Mesodermal cell (in vitro differentiated cells): ENCODE measurements around the gene HEPHL1.

Experiments
- H3K27ac ChIP-seq: 2 replicates; pipeline ENCODE4 v1.7.0; 2013; ENCODE audit warnings: mild to moderate bottlenecking, low read depth, low read length, moderate library complexity; ENCODE audit not compliant: severe bottlenecking
- H3K36me3 ChIP-seq: 2 replicates; pipeline ENCODE4 v1.7.1; 2013; ENCODE audit warnings: mild to moderate bottlenecking, low read length, moderate library complexity; ENCODE audit not compliant: control insufficient read depth, insufficient read depth
- H3K4me1 ChIP-seq: one replicate; pipeline ENCODE4 v1.7.1; 2013; ENCODE audit warnings: mild to moderate bottlenecking, low read length; ENCODE audit not compliant: insufficient read depth, control insufficient read depth, poor library complexity, severe bottlenecking
- H3K4me3 ChIP-seq: 2 replicates; pipeline ENCODE4 v1.7.0; 2013; ENCODE audit warnings: low read length, control low read depth, mild to moderate bottlenecking; ENCODE audit not compliant: insufficient read depth, poor library complexity, severe bottlenecking; ENCODE audit errors: extremely low read depth
- H3K9me3 ChIP-seq: 2 replicates; pipeline ENCODE4 v1.7.1; 2013; ENCODE audit warnings: mild to moderate bottlenecking, low read length, moderate library complexity; ENCODE audit not compliant: control insufficient read depth
- WGBS, 2 experiments: methylation state at CpG; one replicate each; pipeline ENCODE4 v1.1.5; 2013; ENCODE audit warnings: missing lambda C conversion rate in 2 of 2; ENCODE audit not compliant: insufficient coverage in 2 of 2; 5-methylcytosine and 5-hydroxymethylcytosine counted together

Gene HEPHL1

GRCh38 chr11:94023856-94024255 lies 2.7 kb downstream of the HEPHL1 start:
- H3K4me3 ChIP-seq: no peak overlapping the region
- 61 to 88% methylated on average over 1 to 2 of the region's 2 CpGs for WGBS, 2 experiments
- H3K36me3 ChIP-seq: no peaks in the 10 kb centered on the region
- no peaks in the 10 kb centered on the region for H3K4me1 ChIP-seq
- no peak overlapping the region for H3K27ac ChIP-seq
- no peaks in the 10 kb centered on the region for H3K9me3 ChIP-seq

- Histone ChIP-seq H3K4me1 (no peaks in the 10 kb centered on the region), H3K9me3 (no peaks in the 10 kb centered on the region), H3K27ac (no peak overlapping the region), H3K36me3 (no peaks in the 10 kb centered on the region), H3K4me3 (no peak overlapping the region)
- 100% methylated on average over 2 of the region's 2 CpGs; no CpG with 5 or more reads in 1 of the 2 experiments for WGBS, 2 experiments
Measured at GRCh38 chr11:94024547-94024946, 3.4 kb downstream of the HEPHL1 start.

GRCh38 chr11:94025690-94026394 lies 4.7 kb downstream of the HEPHL1 start:
- H3K27ac ChIP-seq: no peak overlapping the region
- H3K36me3 ChIP-seq: no peaks in the 10 kb centered on the region
- no peaks in the 10 kb centered on the region for H3K9me3 ChIP-seq
- WGBS, 2 experiments: 57% methylated on average over 1 of the region's 2 CpGs; no CpG with 5 or more reads in 1 of the 2 experiments
- no peak overlapping the region for H3K4me3 ChIP-seq
- no peaks in the 10 kb centered on the region for H3K4me1 ChIP-seq

- no peaks in the 10 kb centered on the region for H3K36me3 ChIP-seq
- H3K4me1 ChIP-seq: no peaks in the 10 kb centered on the region
- no peaks in the 10 kb centered on the region for H3K9me3 ChIP-seq
- H3K27ac ChIP-seq: no peak overlapping the region
- 94 to 98% methylated on average over 5 of the region's 5 CpGs for WGBS, 2 experiments
- no peak overlapping the region for H3K4me3 ChIP-seq
Measured at GRCh38 chr11:94027210-94027609, 6.1 kb downstream of the HEPHL1 start.

GRCh38 chr11:94028436-94028835 lies 7.3 kb downstream of the HEPHL1 start:
- no peaks in the 10 kb centered on the region for H3K4me1 ChIP-seq
- H3K27ac ChIP-seq: no peak overlapping the region
- no peak overlapping the region for H3K4me3 ChIP-seq
- no peaks in the 10 kb centered on the region for H3K9me3 ChIP-seq
- no peaks in the 10 kb centered on the region for H3K36me3 ChIP-seq
- WGBS, 2 experiments: no CpG with 5 or more reads among the region's 2 CpGs

- H3K4me1 ChIP-seq: peaks cover 4% of the 10 kb centered on the region
- no peak overlapping the region for H3K4me3 ChIP-seq
- H3K36me3 ChIP-seq: no peaks in the 10 kb centered on the region
- no CpG with 5 or more reads among the region's 1 CpG for WGBS, 2 experiments
- no peak overlapping the region for H3K27ac ChIP-seq
- no peaks in the 10 kb centered on the region for H3K9me3 ChIP-seq
Measured at GRCh38 chr11:94030059-94030458, 8.9 kb downstream of the HEPHL1 start.

- Histone ChIP-seq H3K4me3 (no peak overlapping the region), H3K4me1 (peaks cover 4% of the 10 kb centered on the region)
- WGBS, 2 experiments: 89 to 97% methylated on average over 1 to 2 of the region's 4 CpGs
Measured at GRCh38 chr11:94031625-94032024, 10.5 kb downstream of the HEPHL1 start.

GRCh38 chr11:94032066-94032465 lies 10.9 kb downstream of the HEPHL1 start:
- Histone ChIP-seq H3K36me3 (no peaks in the 10 kb centered on the region), H3K4me1 (peaks cover 4% of the 10 kb centered on the region), H3K9me3 (no peaks in the 10 kb centered on the region), H3K27ac (no peak overlapping the region), H3K4me3 (no peak overlapping the region)
- 77% methylated on average over 4 of the region's 5 CpGs; no CpG with 5 or more reads in 1 of the 2 experiments for WGBS, 2 experiments

More at GRCh38 chr11:94031625-94032024, 10.5 kb downstream of the HEPHL1 start:
- Histone ChIP-seq H3K27ac (no peak overlapping the region), H3K36me3 (no peaks in the 10 kb centered on the region), H3K9me3 (no peaks in the 10 kb centered on the region)

- peaks cover 4% of the 10 kb centered on the region for H3K4me1 ChIP-seq
- WGBS, 2 experiments: 85 to 92% methylated on average over 5 to 7 of the region's 8 CpGs
- no peak overlapping the region for H3K27ac ChIP-seq
- no peaks in the 10 kb centered on the region for H3K36me3 ChIP-seq
- no peak overlapping the region for H3K4me3 ChIP-seq
- H3K9me3 ChIP-seq: no peaks in the 10 kb centered on the region
Measured at GRCh38 chr11:94032725-94033124, 11.6 kb downstream of the HEPHL1 start.

GRCh38 chr11:94034207-94034606 lies 13.1 kb downstream of the HEPHL1 start:
- Histone ChIP-seq H3K36me3 (no peaks in the 10 kb centered on the region), H3K4me3 (no peak overlapping the region)
- 67% methylated on average over 1 of the region's 1 CpG; no CpG with 5 or more reads in 1 of the 2 experiments for WGBS, 2 experiments

GRCh38 chr11:94036096-94036495 lies 14.9 kb downstream of the HEPHL1 start:
- WGBS, 2 experiments: 100% methylated on average over 1 of the region's 2 CpGs

More at GRCh38 chr11:94034207-94034606, 13.1 kb downstream of the HEPHL1 start:
- no peak overlapping the region for H3K27ac ChIP-seq
- H3K4me1 ChIP-seq: peaks cover 4% of the 10 kb centered on the region
- no peaks in the 10 kb centered on the region for H3K9me3 ChIP-seq

More at GRCh38 chr11:94036096-94036495, 14.9 kb downstream of the HEPHL1 start:
- Histone ChIP-seq H3K4me1 (peaks cover 4% of the 10 kb centered on the region), H3K4me3 (no peak overlapping the region), H3K9me3 (no peaks in the 10 kb centered on the region), H3K27ac (no peak overlapping the region), H3K36me3 (no peaks in the 10 kb centered on the region)
